K562 treated with DMSO at 1 percent for 12 hours (cell line): ENCODE measurements around the gene SLC13A5. TPM values are rescaled to one million over a fixed set of nuclear protein-coding genes. Genes with fewer than 3 reads are reported as not detected.

Experiments used
- total RNA-seq: library from RNA; unstranded; fragments of 300-600 nt; gene quantifications from 2 replicates; pipeline ENCODE4 v1.2.3, GENCODE V29; 2022; ENCODE audit not compliant: insufficient read depth

The SLC13A5 gene
- 0.10 TPM in 1 of 2 replicates, not detected in the other for total RNA-seq

GRCh38 chr17:6713130-6713917 is at the start of gene SLC13A5:
Gene SLC13A5 (minus strand): TSS chr17:6713369. CDS start chr17:6713333, 36 bp downstream.

GRCh38 chr17:6755731-6756184 is 42.6 kb upstream of the SLC13A5 start, which contains the start of gene XAF1:
Gene XAF1 (plus strand): TSS chr17:6756046. CDS start chr17:6756079, 33 bp downstream.

GRCh38 chr17:6651354-6651918 is 61.7 kb downstream of the SLC13A5 start, which contains the start of the genes C17orf100 and MED31:
Gene C17orf100 (plus strand): TSS chr17:6651762. CDS start chr17:6651914, 152 bp downstream.
Gene MED31 (minus strand): TSS chr17:6651605. CDS start chr17:6651528, 77 bp downstream.

GRCh38 chr17:6640536-6641246 is 72.5 kb downstream of the SLC13A5 start, which contains the start of the genes KIAA0753 and TXNDC17:
Gene KIAA0753 (minus strand): TSS chr17:6640711. CDS start chr17:6635103, 5,608 bp downstream.
Gene TXNDC17 (plus strand): TSS chr17:6641060. CDS start chr17:6641083, 23 bp downstream.

Other genes with a start within 250 kb of the SLC13A5 start
- 0.14 and 0.26 TPM in 2 replicates for gene PITPNM3, start 156.8 kb downstream of the SLC13A5 start, total RNA-seq
- 1.5 and 4.4 TPM in 2 replicates for gene KIAA0753, start 72.7 kb downstream of the SLC13A5 start, total RNA-seq
- 80.7 and 111 TPM in 2 replicates for gene TXNDC17, start 72.3 kb downstream of the SLC13A5 start, total RNA-seq
- 4.5 and 6.6 TPM in 2 replicates for gene MED31, start 61.8 kb downstream of the SLC13A5 start, total RNA-seq
- gene C17orf100, start 61.6 kb downstream of the SLC13A5 start, total RNA-seq, result 2.3 and 2.7 TPM in 2 replicates
- 0.52 TPM in 1 of 2 replicates, not detected in the other for gene XAF1, start 42.7 kb upstream of the SLC13A5 start, total RNA-seq
- not detected in 2 replicates for gene FBXO39, start 62.8 kb upstream of the SLC13A5 start, total RNA-seq
- not detected in 2 replicates for gene TEKT1, start 118.4 kb upstream of the SLC13A5 start, total RNA-seq